ENCODE measurements around the gene MYH7. TPM values are rescaled to one million over a fixed set of nuclear protein-coding genes. Genes with fewer than 3 reads are reported as not detected.
"Not testable (repeated sequence)": the region's sequence is repeated elsewhere in the genome, so short reads cannot be mapped to it uniquely, and the experiment has no call there.

MYH7 gene
- total RNA-seq, 1 experiment from 2014 or later, result not detected

DNA sequence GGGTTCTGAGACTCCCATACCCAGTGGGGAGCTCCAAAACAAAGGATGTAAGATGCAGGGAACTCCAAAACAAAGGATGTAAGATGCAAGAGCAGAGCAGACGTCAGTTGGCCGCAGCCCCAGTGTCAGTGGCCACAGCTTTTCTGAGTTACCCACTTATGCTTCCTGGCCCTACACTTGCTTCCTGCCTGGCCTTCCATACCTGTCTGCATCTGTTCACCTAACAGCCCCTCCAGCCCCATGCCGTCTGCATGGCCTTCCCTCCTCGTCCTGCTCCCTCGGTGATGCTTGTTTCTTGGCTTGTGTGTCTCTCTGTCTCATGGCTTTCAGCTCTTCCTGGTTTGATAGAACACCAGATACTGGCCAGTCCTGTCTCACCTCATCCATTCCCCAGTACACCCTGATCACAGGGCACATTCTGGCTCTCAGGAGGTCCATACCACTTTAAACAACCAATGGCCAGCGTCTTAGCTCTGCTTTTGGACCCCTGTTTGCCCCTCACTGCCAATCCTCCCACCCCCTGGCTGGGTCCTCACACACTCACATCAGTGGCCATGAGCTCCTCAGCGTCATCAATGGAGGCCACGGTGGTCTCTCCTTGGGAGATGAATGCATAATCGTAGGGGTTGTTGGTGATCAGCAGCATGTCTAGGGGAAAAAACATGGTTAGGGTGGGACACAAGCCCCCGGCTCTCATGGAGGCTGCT is 5.3 kb downstream of the MYH7 start:
- DNase-seq (ENCODE audit: low read depth), result no peak

DNA sequence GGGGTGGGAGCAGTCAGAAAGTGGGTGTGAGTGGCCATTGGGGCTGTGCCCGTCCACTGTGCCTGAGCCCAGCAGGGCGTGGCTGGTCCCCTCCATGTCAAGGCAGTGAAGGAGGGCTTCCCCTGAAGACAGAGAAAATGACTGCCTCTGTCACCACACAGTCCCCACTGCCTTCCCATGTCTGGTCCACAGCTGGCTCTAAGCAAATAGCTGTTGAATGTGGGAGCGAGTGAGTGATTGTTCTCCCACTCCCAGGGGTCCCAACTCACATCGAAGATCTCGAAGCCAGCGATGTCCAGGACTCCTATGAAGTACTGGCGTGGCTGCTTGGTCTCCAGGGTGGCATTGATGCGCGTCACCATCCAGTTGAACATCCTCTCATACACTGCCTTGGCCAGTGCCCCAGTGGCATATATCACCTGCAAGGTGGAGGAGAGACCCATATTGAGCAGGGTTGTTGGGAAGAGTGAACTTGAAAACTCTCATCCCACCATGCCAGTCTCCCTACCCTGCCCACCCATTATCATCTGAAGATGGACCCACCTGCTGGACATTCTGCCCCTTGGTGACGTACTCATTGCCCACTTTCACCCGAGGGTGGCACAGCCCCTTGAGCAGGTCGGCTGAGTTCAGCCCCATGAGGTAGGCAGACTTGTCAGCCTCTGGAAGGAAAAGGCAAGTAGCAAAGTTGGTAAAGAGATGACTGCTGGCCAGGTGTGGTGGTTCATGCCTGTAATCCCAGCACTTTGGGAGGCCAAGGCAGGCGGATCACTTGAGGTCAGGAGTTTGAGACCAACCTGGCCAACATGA is 6.6 kb downstream of the MYH7 start:
- no peak for DNase-seq (ENCODE audit: low read depth)

DNA sequence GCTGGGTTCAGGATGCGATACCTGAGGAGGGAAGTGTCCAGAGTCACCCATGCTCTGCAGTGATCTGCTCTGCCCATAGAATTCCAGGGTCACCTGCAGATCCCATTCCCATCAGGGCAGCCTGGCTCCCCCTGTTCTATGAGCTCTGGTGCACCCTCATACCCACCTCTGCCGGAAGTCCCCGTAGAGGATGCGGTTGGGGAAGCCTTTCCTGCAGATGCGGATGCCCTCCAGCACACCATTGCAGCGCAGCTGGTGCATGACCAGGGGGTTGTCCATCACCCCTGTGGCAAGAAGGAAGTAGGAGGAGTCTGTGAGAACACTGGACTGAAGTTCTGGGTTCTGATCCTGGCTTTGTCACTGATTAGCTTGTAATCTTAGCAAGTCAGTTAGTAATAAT is 9.7 kb downstream of the MYH7 start:
- DNase-seq (ENCODE audit: low read depth), result not testable (repeated sequence)

DNA sequence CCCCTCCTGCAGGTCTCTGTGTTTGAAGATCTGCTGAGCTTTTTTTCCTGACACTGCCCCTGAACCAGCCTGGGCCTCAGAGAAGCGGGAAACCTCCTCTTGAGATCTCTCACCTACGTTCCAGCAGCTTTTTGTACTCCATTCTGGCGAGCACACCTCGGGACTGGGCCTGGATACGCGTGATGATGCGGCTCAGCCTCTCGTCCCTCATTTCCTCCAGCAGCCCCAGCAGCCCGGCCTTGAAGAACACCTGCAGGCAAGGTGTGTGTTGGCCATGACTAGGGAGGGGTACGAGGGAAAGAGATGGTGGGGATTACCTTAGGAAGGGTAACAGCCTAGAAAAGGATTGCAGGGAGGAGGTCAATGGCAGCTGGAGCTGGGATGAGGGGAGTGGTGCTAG is 10.3 kb downstream of the MYH7 start:
- DNase-seq (ENCODE audit: low read depth), result no peak

DNA sequence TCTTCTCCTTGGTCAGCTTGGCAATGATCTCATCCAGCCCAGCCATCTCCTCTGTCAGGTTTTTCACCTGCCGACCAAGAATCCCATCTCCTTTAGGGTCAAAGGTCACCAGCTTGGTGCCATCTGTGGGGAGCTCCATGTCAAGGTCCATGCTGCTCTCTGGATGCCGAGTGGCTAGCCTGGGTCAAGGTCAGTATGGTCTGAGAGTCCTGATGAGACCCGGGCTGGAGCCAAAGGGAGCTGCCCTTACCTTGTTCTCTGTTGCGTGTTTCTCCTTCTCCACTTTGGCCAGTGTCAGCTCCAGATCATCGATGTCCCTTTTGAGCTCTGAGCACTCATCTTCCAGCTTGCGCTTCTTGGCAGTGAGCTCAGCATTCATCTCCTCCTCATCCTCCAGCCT is 11.8 kb downstream of the MYH7 start:
- no peak for DNase-seq (ENCODE audit: low read depth)

DNA sequence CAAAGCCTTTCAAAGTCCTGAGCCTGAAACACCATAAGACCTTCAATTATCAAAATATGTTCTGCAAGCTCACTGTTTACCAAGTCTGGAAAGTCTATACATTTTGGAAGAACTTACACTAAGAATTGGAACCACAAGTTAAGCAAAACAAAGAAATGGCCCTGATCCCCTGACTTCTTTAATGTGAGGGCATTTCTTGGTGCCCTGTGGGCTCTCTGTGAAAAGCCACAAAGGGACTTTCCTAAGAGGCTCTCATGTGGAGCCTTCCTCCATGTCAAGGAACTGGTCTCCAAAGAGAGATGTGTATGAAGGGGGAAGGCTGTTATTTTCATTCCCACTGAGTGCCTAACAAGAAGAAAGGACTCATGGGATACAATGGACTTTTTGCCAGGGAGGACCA is 13.9 kb downstream of the MYH7 start:
- no peak for DNase-seq (ENCODE audit: low read depth)

DNA sequence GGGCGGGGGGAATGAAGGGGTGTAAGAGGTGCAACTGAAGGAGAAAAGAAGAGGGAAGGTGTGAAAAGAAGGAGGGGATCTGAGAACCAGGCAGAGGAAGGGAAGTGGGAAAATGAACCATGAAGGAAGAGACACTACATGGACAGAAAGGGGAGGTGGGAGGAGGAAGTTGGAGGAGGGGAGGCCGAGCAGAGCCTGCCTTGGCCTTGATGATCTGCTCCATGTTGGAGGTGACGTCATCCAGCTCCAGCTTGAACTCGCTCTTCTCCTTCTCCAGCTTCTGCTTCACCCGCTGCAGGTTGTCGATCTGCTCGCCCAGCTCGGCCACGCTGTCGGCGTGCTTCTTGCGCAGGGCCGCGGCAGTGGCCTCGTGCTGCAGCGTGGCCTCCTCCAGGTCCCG is 15.8 kb downstream of the MYH7 start:
- DNase-seq (ENCODE audit: low read depth), result not testable (repeated sequence)

DNA sequence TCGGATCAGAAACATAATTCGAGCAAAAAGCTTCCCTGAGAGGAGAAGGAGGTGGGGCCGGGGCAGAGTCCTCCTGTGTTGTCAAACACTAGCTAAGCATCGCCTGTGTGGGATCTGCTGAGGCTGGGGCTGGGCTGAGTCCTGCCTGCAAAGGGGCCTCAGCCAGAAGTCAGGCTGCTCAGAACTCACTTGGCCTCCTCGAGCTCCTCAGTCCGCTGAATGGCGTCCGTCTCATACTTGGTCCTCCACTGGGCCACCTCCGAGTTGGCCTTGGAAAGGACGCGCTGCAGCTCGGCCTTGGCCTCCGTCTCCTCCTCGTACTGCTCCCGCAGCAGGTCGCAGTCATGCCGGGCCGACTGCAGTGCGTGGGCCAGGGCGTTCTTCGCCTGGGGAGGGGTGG is 17.4 kb downstream of the MYH7 start:
- DNase-seq (ENCODE audit: low read depth), result no peak

DNA sequence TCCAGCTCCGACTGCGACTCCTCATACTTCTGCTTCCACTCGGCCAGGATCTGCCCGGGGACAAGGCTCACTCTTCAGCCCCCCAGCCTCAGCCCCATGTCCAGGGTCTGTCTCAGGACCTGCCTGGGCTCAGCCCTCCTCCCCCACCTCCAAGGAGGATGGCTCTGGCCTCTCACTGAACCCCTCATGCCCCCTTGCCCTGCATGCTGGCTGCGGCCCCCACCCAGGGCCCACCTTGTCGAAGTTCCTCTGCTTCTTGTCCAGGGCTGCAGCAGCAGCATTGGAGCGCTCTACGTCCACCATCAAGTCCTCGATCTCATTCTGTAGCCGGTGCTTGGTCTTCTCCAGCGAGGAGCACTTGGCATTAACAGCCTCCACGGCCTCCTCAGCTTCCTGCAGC is 18.2 kb downstream of the MYH7 start:
- not testable (repeated sequence) for DNase-seq (ENCODE audit: low read depth)

DNA sequence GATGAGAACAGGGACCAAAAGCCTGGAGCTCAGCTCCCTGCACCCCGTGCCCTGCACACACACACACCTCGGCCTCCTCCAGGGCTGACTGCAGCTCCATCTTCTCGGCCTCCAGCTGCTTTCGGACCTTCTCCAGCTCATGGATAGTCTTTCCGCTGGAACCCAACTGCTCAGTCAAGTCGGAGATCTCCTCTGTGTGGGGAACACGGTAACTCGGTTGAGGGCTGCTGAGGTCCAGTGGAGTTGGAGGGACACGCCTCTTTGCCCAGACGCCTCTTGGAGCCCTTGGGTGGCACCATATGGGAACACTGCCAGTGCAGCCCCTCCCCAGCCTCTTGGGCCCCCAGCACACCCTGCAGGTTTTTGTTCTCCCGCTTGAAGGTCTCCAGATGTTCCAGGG is 18.7 kb downstream of the MYH7 start:
- no peak for DNase-seq (ENCODE audit: low read depth)

DNA sequence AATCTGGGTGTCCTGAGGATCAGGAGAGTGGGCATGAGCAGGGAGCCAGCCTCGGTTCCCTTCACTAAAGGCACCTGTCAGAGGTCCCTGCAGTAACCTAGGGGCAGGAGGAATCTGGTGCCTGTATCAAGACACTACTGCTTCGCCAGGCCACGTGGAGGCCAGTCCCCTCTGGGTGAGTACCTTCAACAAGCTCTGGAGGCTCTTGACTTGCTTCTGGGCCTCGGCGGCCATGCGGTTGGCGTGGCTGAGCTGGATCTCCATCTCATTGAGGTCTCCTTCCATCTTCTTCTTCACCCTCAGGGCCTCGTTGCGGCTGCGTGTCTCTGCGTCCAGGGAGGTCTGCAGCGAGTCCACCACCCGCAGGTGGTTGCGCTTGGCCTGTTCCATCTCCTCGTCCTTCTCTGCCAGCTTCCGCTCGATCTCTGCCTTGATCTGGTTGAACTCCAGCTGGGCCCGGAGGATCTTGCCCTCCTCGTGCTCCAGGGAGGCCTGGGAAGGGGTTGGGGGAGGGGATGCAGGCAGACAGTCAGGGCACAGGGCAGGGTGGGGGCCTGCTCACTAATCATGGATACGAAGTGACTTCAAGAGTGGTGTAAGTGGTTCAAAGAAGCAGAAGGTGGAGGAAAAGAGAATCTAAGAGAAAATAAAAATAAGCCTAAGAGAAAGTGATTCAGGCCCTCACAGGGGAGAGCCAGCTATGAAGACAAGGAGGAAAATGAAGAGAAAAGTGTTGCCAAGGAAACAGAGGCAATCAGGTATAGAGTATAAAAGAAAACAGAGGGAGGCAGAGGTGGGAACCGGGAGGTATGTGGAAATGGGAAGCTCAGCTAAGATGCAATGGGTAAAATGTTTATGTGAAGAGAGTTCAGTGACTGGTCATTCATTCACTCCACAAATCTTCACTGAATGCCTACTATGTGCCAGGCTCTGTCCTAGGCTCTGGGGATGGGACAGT is 19.4 kb downstream of the MYH7 start:
- no peak for DNase-seq (ENCODE audit: low read depth)

DNA sequence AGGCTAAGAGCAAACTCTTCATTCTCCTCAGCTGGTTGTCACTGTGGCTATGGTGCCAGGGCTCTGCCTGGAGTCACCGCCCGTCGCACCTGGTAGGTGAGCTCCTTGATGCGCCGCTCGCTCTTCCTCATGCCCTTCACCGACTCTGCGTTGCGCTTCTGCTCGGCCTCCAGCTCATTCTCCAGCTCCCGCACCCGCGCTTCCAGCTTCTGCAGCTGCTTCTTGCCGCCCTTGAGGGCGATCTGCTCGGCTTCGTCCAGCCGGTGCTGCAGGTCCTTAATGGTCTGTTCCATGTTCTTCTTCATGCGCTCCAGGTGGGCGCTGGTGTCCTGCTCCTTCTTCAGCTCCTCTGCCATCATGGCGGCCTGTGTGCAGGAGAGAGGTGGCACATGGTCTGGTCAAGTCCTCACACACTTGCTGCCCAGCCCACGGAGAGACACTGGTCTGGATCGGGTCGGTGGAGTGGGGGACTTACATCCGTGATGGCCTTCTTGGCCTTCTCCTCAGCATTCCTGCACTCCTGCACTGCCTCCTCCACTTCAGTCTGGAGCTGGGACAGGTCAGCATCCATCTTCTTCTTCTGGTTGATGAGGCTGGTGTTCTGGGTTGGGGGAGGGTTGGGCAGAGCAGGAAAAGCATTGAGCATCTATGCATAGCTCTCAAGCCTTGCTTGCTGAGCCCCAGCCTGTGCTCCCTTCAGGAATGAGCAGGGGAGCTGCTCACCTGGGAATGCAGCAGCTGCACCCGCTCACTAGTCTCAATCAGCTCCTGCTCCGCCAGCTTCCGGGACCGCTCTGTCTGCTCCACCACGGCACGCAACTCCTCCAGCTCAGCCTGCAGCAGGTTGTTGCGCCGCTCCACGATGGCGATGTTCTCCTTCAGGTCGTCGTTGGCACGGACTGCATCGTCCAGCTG is 20.3 kb downstream of the MYH7 start:
- no peak for DNase-seq (ENCODE audit: low read depth)

DNA sequence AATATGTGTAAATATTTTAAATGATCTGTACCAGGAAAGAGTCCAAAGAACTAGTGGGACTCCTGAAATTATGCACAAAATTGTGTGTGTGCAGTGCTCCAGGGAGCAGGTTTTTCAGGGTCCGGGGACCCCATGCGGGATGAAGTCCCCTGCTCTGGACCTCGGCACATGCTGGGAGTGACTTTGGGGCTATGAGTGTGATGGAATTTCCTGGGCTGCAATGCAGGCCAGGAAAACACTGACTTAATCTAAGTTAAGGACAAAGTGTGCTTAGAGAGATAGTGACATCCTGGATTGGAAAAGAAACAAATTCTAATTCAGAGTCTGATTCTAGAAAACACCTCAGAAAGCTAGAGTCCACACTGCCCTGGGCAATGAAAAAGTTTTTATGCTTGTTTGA is 21.2 kb downstream of the MYH7 start:
- DNase-seq (ENCODE audit: low read depth), result no peak

DNA sequence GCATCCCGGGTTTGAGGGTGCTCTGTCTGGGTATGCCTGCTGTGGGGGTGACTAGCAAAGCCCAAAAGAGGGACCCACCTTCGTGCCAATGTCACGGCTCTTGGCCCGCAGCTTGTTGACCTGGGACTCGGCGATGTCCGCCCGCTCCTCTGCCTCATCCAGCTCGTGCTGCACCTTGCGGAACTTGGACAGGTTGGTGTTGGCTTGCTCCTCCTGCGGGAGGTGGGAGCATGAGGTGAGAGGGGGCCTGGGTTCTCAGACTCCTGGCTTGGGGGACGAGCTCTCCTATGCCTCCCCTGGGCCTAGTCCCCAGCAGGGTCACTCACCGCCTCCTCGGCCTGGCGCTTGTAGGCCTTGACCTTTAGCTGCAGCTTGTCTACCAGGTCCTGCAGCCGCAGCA is 21.8 kb downstream of the MYH7 start:
- no peak for DNase-seq (ENCODE audit: low read depth)

DNA sequence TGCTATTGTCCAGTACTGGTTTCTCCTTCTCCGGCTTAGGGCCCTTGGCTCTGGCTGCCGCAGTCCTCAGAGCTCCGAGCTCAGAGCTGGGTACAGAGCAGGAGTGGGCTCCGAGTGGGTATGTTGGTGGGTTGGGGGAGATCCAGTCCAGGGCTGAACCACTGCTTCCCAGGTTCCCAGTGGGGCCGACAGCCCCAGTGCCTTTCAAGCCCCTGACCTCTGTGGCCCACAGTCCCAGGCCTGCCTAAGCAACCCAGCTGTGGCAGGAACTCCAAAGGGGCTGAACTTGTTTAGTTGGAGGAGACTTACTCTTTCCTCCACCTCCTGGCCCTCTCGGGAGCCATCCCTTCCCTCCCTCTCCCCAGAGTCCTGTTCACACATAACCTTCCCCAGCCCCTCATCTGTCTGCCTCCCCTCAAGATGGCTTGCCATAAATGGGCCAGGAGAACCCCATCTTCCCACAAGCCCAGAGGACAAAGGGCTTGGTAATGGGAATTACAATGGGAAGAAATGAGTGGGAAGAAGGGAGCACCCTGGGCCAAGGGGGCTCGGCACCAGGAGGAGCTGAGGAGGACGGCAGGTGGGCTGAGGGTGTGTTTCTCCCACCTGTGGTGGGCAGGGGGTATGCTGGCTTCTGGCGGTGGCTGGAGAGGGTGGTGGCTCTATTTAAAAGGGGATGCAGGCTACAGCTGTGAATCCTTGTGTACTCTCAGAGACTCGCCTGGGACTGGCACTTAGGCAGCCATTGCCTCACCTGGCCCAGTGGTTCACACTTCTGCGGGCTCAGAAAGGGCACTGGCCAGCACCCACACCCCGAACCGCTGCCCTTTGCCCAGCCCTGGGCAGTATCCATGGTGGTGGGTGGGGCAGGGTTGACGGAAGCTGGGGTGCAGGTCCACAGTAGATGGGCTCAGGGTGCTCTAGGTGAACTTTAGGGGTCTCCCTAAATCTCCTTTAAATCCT is 23.6 kb downstream of the MYH7 start:
- DNase-seq (ENCODE audit: low read depth), result no peak

DNA sequence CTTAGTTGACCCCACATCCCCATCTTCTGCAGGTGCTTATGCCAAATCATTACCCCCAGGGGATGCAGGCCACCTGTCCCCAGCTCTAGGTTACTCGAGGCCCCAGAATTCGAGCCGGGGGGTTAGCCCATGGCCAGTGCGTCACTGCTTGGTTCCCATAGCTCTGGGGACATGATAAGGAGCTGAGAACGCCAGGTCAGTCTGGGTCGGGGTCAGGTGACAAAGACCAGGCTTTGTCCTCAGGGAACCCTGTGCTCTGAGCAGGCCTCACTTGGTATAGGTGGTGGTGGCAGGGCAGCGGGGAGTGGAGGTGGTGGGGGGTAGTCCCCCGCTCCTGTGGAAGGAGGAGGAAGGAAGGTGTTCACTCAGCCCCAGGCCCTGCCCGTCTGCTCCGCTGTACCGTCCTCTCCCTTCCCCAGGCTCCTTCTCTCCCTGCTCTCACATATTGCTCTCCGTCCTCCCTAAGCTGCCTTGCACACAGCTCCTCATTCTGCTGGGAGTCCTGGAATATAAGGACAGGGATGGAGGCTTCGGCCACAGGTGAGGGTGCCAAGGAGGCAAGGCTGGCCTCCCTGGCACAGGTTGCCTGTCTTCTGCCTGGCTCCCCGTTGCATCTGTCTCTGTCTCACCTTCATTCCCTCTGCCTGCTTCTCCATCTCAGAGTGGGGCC is 25.4 kb downstream of the MYH7 start:
- DNase-seq (ENCODE audit: low read depth), result no peak

DNA sequence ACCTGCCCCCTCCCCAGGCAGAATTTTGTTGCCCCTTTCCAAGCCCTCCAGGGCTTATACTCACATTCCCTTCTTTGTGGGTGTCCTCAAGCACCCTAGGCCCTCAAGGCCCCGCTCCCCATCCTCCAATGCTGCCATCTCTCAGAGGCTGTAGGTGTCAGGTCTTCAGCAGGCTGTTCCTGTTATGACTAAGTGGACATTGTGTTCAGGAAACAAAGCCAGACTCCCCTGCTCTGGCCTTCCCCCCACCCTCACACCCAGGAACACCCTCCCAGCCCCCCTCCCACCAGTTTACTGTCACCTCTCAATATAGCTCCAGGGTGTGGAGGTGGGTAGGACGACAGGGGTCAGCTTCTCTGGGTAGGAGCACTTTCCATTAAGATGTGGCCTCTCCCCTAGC is 26.0 kb downstream of the MYH7 start:
- DNase-seq (ENCODE audit: low read depth), result no peak

DNA sequence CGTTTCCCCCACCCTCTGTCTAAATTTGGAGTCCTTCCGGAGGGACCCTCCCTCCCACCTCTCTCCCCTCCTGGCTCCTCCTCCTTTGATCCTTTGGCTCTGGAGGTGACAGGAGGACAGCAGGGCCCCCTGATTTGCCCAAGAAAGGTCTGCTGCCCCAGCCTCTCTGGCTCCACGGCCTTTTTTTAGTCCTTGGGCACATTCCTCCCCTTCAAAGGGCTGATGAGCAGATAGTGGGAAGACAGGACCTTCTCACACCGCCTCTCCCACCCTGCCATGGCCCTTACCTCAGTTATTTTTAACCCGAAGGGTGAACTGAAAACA is 27.2 kb downstream of the MYH7 start:
- no peak for DNase-seq (ENCODE audit: low read depth)

DNA sequence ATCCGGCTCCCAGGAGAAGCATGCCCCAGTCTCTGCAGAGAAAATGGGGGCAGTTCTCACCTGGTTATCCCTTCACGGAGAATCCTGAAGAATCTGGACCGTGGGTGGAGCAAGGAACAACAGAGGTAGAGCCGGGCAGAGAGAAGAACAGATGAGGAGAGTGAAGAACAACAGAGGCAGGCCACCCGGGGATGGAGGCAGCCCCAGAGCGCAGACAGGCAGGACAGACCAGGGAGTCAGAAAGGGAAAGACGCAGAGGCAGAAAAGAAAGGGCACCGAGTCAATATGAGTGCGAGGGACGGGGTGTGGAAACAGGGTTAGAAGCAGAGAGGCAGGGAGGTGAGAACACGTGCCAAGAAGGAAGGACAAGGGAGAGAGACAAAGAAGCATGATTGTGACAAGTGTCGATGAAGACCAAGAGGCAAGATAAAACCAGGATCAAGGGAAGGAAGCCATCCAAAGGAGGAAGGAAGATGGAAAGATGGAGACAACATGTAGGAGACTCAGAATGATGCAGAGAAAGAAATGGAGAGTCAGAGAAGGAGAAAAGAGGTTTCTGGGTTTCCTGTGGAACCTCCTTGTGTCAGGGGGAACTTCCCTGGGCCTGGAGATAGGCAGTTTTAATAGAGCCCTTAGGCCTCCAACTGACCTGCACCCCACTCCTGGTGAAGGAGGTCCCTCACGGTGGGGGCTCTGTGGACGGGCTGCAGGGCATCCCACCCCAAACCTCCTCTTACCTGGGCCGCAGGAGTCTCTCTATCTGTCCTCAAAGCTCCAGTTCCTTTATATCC is 27.7 kb downstream of the MYH7 start, which contains the start of gene MYH6:
Gene MYH6, minus strand, starts transcription at position 758 of the 791 bp plus-strand sequence. CDS start 1,050 bp downstream, outside the sequence.
- DNase-seq (ENCODE audit: low read depth), result no peak
